GM21529 (cell line): ENCODE data around the gene SERPINB6.
"Not testable (repeated sequence)": the region's sequence is repeated elsewhere in the genome, so short reads cannot be mapped to it uniquely, and the experiment has no call there.

ENCODE experiments used
- ATAC-seq: cut with Tn5 transposase; IDR thresholded peaks from one replicate; pipeline ENCODE4 v1.9.1; 2021; ENCODE audit not compliant: unreplicated experiment

The SERPINB6 gene

DNA sequence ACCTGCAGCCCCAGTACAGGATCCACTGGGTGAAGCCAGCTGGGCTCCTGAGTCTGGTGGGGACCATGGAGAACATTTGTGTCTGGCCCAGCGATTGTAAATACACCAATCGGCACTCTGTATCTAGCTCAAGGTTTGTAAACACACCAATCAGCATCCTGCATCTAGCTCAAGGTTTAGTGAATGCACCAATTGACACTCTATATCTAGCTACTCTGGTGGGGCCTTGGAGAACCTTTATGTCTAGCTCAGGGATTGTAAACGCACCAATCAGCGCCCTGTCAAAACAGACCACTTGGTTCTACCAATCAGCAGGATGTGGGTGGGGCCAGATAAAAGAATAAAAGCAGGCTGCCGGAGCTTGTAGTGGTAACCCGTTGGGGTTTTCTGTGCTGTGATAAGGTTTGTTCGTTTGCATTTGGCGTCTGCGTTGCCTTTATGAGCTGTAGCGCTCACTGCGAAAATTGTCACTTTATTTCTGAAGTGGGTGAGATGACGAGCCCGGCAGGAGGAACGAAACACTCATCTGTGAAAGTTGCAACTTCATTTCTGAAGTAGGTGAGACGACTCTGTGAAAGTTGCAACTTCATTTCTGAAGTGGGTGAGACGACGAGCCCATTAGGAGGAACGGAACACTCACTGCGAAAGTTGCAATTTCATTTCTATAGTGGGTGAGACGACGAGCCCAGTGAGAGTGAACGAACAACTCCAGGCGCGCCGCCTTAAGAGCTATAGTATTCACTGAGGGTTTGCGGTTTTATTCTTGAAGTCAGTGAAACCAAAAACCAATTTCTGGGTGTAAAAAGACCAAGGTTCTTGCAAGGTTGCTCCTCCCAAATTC is 31.1 kb downstream of the SERPINB6 start:
- peak; percentile 72 for ATAC-seq

DNA sequence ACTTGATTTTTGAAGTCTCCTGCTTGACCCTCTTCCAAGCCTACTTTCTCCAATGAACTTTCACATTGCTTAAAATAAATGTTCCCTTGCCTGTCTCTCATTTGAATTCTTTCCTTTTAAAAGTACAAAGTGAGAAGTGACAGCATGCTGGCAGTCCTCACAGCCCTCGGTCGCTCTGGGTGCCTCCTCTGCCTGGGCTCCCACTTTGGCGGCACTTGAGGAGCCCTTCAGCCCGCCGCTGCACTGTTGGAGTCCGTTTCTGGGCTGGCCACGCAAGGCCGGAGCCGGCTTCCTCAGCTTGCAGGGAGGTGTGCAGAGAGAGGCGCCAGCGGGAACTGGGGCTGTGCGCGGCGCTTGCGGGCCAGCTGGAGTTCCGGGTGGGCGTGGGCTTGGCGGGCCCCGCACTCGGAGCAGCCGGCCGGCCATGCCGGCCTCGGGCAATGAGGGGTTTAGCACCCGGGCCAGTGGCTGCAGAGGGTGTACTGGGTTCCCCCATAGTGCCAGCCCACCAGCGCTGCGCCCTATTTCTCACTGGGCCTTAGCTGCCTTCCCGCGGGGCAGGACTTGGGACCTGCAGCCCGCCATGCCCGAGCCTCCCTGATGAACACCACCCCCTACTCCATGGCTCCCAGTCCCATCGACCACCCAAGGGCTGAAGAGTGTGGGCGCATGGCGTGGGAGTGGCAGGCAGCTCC is 31.9 kb downstream of the SERPINB6 start:
- no peak for ATAC-seq

DNA sequence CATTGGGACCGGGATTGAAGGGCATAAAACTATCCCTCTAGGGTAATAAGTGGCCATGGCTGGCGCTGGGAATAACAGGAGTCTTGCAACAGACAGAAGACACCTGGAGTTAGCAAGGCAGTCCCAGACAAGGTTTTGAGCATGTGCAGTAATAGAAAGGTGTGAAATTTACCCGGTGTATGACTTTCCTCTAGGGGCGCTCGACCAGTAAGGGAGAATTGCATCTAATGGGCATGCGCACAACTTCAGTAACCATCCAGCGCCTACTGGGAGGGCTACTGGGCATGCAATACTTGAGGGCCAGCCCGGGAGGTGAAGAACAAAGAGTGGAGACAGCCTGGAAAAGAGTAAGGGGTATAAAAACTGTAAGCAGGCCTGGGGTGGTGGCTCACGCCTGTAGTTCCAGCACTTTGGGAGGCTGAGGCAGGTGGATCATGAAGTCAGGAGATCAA is 32.7 kb downstream of the SERPINB6 start:
- no peak for ATAC-seq

DNA sequence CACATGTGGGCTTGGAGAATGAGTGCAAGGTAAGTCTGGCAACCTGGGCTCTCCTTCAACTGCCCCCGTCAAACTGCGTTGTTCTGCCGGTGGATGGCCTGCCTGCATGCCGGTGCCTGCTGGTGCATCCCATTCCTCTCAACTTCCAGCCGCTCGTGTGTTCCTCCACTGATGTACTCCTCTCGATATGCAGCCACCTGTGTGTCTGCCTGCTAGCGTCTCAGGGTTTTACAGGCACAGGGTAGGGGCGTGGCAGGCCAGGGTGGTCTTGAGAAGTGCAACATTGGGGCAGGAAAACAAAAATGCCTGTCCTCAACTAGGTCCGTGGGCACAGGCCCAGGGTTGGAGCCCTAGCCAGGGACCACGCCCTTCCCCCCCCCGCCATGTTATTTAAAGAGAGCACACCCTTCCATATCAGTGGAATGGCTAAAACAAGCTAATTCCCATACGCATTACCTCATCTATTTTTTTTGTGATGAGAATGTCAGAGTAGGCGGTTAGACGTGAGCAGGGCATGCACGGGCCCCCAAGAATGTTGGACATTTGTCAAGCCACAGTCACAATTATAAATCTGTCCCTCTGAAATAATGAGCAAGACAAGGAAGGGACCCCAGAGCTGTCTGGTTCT is 33.2 kb downstream of the SERPINB6 start:
- ATAC-seq = no peak

DNA sequence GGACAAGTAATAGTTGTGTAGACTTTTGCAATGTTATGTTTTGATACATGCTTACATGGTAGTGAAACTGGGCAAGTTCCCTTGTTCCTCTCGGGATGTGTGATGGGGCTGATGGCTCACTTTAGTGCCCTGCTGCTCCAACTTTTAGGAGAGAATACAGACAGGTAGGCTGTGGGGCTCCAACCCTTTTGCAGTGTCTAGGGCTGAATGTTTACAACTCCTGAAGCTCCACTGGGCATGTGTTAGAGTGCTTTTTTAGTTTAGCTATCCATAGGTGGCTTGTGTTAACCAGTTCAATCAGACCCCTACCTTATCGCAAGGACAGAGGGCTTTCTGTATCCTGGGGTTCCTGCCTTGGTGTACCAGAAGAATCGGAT is 33.8 kb downstream of the SERPINB6 start:
- ATAC-seq = no peak

DNA sequence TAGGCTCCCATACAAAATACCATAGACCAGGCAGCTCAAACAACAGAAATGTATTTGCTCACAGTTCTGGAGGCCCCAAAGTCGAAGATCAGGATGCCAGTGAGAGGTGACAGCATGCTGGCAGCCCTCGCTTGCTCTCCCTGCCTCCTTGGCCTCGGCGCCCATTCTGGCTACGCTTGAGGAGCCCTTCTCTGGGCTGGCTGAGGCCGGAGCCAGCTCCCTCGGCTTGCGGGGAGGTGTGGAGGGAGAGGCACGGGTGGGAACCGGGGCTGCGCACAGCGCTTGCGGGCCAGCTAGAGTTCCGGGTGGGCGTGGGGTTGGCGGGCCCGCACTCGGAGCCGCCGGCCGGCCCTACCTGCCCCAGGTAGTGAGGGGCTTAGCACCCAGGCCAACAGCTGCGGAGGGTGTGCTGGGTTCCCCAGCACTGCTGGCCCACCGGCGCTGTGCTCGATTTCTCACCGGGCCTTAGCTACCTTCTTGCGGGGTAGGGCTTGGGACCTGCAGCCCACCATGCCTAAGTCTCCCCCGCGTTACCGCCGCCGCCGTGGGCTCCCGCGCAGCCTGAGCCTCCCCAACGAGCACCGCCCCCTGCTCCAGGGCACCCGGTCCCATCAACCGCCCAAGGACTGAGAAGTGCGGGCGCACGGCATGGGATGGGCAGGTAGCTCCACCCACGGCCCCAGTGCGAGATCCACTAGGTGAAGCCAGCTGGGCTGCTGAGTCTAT is 35.6 kb downstream of the SERPINB6 start:
- ATAC-seq = no peak

DNA sequence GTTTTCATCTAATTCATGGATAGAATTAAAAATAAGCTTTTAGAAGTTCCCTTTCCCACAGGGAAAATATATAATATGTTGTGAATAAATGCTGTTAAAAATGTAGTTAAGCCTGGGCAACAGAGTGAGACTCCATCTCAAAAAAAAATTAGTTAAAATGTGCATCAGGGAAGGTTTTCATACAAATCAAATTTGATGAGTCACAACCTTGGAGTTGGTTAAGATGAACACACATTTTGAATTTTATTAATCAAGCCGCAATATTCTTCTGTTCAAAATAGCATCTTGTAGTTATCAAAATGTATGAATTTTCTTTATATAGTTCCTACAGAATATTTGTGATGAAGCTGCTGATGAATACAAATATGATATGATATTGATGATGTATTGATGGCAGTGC is 37.3 kb downstream of the SERPINB6 start:
- ATAC-seq = no peak

DNA sequence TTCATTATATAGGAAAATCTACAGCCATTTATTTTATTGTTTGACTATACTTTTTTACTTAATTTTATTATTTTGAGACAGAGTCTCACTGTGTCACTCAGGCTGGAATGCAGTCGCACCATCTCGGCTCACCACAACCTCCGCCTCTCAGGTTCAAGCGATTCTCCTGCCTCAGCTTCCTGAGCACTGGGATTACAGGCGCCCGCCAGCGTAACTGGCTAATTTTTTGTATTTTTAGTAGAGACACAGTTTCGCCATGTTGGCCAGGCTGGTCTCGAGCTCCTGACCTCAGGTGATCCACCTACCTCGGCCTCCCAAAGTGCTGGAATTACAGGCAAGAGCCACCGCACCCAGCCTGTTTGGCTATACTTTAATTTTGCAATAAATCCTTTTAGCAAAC is 38.5 kb downstream of the SERPINB6 start:
- not testable (repeated sequence) for ATAC-seq

DNA sequence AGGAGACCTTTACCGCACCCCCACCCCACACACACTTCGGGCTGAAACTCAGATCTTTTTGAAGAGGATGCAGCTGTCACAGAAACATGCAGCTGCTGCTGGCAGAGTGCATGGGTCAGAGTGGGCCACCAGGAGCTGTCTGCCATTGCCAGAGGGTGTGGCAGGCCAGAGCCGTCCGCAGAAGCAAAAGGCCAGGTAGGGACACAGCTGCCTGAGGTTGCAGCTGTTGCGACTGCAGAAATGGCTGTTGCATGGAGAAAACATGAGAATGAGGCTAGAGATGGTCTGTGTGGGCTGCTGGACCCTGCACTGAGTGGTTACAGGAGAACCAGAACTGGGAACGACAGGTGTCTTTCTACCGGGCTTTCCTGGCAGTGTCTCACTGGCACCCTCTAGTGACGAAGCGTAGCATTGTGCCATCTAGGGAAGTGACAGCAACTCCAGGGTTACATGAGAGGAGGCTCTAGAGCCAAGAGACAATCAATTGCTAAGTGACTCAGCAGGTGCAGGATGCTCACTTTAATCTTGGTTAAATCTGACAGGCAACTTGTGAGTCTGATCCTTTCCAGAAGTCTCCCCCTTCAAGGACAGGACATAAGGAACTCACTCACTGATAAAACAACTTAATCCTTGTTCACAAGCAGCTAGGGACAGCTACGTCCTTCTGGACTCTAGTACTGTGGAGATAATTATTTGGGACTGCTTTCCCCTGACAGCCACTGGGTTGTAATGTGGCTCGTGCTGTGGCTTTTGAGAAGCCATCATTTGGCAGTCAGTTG is 39.2 kb downstream of the SERPINB6 start:
- peak; percentile 74 for ATAC-seq

DNA sequence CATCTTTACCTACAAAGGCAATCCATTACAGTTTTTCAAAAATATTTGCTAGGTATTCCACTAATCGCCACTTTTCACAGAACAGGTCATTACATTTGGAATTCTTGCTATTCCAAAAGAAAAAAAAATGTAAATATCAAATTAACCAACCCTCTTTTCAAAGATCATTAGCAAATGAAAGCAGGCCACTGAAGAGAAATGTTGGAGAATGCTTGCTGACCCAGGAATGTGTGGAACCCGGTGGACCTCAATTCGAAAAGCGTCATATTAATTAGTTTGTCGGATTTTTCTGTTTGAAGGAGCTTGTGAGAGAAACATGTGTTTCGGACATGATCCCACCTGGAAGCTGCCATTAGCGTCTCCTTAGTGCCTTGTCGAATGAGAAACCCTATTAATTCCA is 40.3 kb downstream of the SERPINB6 start:
- no peak for ATAC-seq

DNA sequence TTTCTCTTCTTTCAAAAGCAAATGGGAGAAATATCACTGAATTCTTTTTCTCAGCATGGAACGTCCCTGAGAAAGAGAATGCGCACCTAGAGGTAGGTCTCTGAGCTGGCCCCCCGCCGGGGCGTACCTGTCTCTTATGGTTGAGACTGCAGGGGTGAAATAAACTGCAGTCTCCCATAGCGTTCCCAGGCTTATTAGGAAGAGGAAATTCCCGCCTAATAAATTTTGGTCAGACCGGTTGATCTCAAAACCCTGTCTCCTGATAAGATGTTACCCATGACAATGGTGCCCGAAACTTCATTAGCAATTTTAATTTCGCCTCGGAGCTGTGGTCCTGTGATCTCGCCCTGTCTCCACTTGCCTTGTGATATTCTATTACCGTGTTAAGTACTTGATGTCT is 43.4 kb downstream of the SERPINB6 start:
- ATAC-seq = not testable (repeated sequence)

DNA sequence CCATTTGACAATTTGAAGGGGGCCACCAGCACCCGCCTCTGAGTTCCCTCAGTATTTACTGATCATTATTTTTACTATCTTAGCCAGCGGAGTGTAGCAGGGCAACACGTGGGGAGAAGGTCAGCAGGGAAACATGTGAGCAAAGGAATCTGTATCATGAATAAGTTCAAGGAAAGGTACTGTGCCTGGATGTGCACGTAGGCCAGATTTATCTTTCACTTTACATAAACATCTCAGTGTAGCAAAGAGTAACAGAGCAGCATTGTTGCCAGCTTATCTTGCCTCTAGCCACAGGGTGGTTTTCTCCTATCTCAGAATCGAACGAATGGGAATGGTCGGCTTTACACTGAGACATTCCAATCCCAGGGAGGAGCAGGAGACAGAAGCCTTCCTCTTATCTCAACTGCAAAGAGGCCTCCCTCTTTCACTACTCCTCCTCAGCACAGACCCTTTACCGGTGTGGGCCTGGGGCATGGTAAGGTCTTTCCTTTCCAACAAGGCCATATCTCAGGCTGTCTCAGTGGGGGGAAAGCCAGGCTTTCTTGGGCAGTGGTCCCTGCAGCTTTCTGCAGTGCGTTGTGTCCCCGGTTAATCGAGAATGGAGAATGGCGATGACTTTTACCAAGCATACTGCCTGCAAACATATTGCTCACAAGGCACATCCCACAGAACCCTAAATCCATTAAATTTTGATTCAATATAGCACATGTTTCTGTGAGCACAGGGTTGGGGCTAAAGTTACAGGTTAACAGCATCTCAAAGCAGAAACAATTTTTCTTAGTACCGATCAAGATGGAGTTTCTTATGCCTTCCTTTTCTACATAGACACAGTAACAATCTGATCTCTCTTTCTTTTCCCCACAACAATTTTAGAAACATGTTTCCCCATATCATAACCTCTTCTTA is 45.3 kb downstream of the SERPINB6 start:
- not testable (repeated sequence) for ATAC-seq

DNA sequence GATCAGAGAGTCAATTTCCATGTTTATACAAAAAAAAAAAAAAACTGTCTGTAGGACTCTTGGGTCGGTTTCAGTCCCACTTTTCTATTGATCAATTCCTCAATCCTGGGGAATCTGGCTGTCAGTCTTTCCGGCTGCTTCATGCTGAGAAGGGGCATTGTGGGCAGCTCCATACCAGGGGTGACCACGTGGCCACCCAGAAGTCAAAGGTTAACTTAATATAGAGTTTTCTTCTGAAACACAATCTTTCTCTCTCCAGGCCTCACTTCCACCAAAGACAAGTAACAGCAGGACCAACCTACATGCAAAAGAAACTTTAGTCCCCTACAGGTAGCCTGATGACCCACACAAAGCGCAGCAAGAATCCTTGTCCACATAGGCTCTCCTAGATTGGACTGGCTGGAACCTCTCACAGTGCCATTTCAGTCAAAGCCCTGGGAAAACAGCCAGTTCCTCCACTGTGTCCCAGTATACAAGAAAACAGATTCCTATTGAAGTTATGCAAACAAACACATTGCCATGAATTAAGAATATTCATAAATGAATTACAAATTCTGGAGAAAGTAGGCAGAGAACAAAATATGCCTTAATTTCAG is 49.7 kb downstream of the SERPINB6 start:
- ATAC-seq = no peak

DNA sequence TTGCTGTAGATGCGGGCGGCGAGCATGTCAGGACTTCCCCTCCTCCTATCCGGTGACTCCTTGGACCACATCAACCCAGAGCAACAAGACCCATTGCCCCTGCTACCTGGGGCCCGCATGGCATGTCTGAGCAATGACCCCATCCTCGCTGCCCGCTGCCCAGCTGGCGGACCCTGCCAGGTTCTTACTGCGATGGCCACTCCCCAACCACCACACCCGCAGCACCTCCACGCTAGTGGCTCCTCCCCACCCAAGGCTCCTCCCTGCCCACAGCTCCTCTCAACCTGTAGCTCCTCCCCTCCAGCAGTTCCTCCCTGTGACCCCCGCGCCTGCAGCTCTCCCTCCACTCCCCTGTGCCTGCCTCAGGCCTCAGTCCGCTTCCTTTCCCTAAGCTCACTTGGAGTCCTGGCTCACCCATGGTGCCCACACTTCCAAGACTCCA is 50.7 kb downstream of the SERPINB6 start:
- ATAC-seq = no peak

DNA sequence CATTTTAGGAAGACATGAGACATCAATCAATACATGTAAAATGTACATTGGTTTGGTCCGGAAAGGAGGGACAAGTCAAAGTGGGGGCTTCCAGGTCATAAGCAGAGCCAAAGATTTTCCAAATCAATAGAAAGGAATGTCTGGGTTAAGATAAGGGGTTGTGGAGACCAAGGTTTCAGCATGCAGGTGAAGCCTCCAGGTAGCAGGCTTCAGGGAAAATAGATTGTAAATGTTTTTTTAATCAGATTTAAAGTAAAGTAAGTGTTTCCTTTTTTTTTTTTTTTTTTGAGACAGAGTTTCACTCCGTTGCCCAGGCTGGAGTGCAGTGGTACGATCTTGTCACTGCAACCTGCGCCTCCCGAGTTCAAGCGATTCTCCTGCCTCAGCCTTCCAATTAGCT is 51.5 kb downstream of the SERPINB6 start:
- ATAC-seq = no peak

DNA sequence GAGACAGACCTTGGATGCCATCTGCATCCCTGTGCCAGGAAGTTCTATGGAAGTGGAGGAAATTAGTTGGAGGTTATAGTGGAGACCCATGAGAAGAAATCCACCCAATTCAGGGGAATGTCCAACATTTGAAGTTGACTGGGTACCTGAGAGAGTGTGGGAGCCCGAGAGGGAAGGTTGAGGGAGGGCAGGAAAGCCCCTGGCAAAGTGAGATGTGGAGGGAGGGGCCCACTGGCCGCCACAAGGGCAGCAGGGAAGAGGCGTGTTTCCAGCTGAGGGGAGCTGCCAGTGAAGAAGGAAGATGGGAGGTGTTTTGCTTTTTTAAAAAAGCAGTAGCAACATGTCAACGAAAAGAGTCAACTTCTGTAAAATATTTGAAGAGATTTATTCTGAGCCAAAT is 52.0 kb downstream of the SERPINB6 start:
- no peak for ATAC-seq

DNA sequence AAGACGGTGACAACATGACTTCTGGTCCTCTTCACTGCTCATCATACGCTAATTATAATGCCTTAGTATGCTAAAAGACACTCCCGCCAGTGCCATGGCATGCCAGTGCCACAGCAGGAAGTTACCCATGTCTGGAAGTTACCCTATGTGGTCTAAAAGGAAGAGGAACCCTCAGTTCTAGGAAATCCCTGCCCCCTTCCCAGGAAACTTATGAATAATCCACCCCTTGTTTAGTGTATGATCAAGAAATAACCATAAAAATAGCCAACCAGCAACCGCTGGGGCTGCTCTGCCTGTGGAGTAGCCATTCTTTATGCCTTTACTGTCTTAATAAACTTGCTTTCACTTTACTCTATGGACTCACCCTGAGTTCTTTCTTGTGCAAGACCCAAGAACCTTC is 52.4 kb downstream of the SERPINB6 start:
- no peak for ATAC-seq

DNA sequence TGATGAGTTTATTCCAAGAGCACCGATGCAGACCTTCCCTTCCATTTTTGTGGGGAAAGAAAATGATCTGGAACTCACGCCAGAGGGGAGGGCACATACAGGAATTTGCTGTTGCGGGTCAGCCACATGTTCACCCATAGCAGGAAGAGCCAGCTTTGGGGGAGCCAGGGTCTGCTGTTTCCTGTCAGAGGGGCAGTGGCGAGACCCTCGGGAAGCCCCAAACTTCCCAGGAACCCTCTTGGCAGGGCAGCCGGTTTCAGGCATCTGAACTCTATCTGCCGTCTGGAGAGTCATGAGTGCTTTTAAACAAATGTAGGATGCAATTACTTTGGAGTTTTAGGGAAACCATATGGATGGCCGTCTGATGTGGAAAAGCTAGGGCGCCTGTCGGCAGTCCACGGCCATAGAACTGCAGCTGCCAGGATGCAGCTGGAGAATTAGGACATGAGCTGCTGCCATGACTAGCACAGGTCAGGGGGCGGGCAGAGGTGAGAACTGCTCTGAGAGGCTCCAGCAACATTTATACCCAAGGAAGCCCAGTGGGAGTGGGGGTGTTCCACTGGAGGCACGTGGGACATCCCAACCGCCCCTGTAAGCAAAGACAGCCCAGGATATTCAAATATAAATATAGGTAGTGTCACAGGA is 53.4 kb downstream of the SERPINB6 start:
- no peak for ATAC-seq

DNA sequence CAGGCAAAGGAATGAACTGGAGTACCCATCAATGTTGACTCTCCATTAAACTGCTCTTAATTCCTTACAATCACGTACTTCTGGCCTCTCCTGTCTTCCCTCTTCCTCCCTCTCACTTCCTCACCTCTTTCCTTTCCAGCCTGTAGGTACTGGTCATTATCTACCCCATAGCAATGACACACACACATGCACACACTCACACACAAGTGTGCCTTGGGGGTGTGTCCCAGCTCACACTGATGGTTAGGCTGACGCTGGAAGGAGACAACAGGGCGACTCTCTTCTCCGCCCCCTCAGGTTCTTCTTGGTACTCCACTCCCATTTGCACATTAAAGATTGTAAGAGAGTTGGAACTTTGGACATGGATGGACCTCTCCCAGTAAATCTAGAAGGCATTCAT is 54.3 kb downstream of the SERPINB6 start:
- no peak for ATAC-seq
